DMS114 treated with DMSO at 0.1 percent for 48 hours (cell line): Measurements from ENCODE around the gene WDSUB1.

Source experiments
- DNase-seq: peaks from one replicate; lab custom pipeline; 2025; ENCODE audit not compliant: unreplicated experiment; lab: John Stamatoyannopoulos, UW

WDSUB1 gene

GRCh38 chr2:159225025-159226016 is 61.2 kb downstream of the WDSUB1 start:
- DNase-seq, result no peak

- DNase-seq, result no peak
These were observed 62.3 kb downstream of the WDSUB1 start for GRCh38 chr2:159224061-159224813.

GRCh38 chr2:159219394-159219998 is 67.0 kb downstream of the WDSUB1 start:
- DNase-seq, result no peak

GRCh38 chr2:159218389-159218788 is 68.1 kb downstream of the WDSUB1 start:
- no peak for DNase-seq

- DNase-seq, result no peak
These were observed 68.8 kb downstream of the WDSUB1 start for GRCh38 chr2:159217676-159218075.

GRCh38 chr2:159215116-159215515 is 71.4 kb downstream of the WDSUB1 start:
- DNase-seq, result no peak

GRCh38 chr2:159214325-159214865 is 72.1 kb downstream of the WDSUB1 start:
- no peak for DNase-seq

- no peak for DNase-seq
These were observed 73.2 kb downstream of the WDSUB1 start for GRCh38 chr2:159213296-159213695.

GRCh38 chr2:159211447-159212396 is 74.8 kb downstream of the WDSUB1 start:
- DNase-seq, result no peak

- DNase-seq, result no peak
These were observed 76.9 kb downstream of the WDSUB1 start for GRCh38 chr2:159209341-159210306.

GRCh38 chr2:159208438-159208837 is 78.1 kb downstream of the WDSUB1 start:
- no peak for DNase-seq

GRCh38 chr2:159206736-159207380 is 79.6 kb downstream of the WDSUB1 start:
- no peak for DNase-seq

GRCh38 chr2:159204381-159205144 is 81.9 kb downstream of the WDSUB1 start:
- DNase-seq, result no peak

GRCh38 chr2:159202568-159203071 is 83.9 kb downstream of the WDSUB1 start:
- no peak for DNase-seq

- no peak for DNase-seq
These were observed 85.0 kb downstream of the WDSUB1 start for GRCh38 chr2:159201360-159202063.

- no peak for DNase-seq
These were observed 86.0 kb downstream of the WDSUB1 start for GRCh38 chr2:159200498-159200897.
